Fibroblast of lung (primary cell): ENCODE results near the gene PDE4D. TPM values are rescaled to one million over a fixed set of nuclear protein-coding genes. Genes with fewer than 3 reads are reported as not detected.

Experiments
- DNase-seq, 2 donors: peaks; one replicate each; pipeline versions ENCODE4 v3.0.0 to v3.0.0-alpha.2; 2010; ENCODE audit warnings: low read depth in 2 of 2
- H2AFZ ChIP-seq: 2 replicates; pipeline ENCODE4 v1.5.1; 2012; ENCODE audit warnings: low read length, control low read depth, inconsistent platforms
- H3K27ac ChIP-seq: 2 replicates; pipeline ENCODE4 v1.5.1; 2011; ENCODE audit warnings: low read length, control low read depth; ENCODE audit not compliant: insufficient read depth
- H3K27me3 ChIP-seq: 2 replicates; pipeline ENCODE4 v1.5.1; 2011; ENCODE audit warnings: mild to moderate bottlenecking, low read length; ENCODE audit not compliant: control insufficient read depth, insufficient read depth
- H3K36me3 ChIP-seq: 2 replicates; pipeline ENCODE4 v1.5.1; 2011; ENCODE audit warnings: low read length; ENCODE audit not compliant: control insufficient read depth, insufficient read depth
- H3K4me1 ChIP-seq: 2 replicates; pipeline ENCODE4 v1.5.1; 2011; ENCODE audit warnings: low read length; ENCODE audit not compliant: control insufficient read depth, insufficient read depth; ENCODE audit errors: extremely low read depth
- H3K4me2 ChIP-seq: 2 replicates; pipeline ENCODE4 v1.5.1; 2011; ENCODE audit warnings: low read length, control low read depth; ENCODE audit not compliant: insufficient read depth; ENCODE audit errors: extremely low read depth
- H3K4me3 ChIP-seq, 4 experiments: fragments of 200-600 bp in 1 of 4; sonication (generic) in 1 of 4; replicated peaks in 1 of 4; 2 replicates each; pipeline ENCODE4 v1.5.1; 2011 to 2016; ENCODE audit warnings: low read length in 4 of 4, low read depth in 3 of 4, mild to moderate bottlenecking in 3 of 4, control low read depth in 2 of 4, inconsistent platforms in 1 of 4, mixed read lengths in 1 of 4; ENCODE audit not compliant: insufficient read depth in 1 of 4; ENCODE audit errors: control extremely low read depth in 1 of 4
- H3K79me2 ChIP-seq: 2 replicates; pipeline ENCODE4 v1.5.1; 2012; ENCODE audit warnings: mild to moderate bottlenecking, low read length, inconsistent platforms; ENCODE audit not compliant: control insufficient read depth, insufficient read depth
- H3K9ac ChIP-seq: 2 replicates; pipeline ENCODE4 v1.5.1; 2011; ENCODE audit warnings: mild to moderate bottlenecking, low read length, control low read depth; ENCODE audit not compliant: insufficient read depth
- H3K9me3 ChIP-seq: 2 replicates; pipeline ENCODE4 v1.5.1; 2012; ENCODE audit warnings: low read depth, low read length; ENCODE audit not compliant: control insufficient read depth, insufficient read depth
- H4K20me1 ChIP-seq: 2 replicates; pipeline ENCODE4 v1.5.1; 2011; ENCODE audit warnings: low read length; ENCODE audit not compliant: control insufficient read depth, insufficient read depth; ENCODE audit errors: extremely low read depth
- EZH2 ChIP-seq: IDR thresholded peaks from 2 replicates; pipeline ENCODE4 v1.5.1; 2012; ENCODE audit warnings: low read length, control low read depth, mild to moderate bottlenecking; ENCODE audit errors: missing control alignments
- polyA plus RNA-seq, 2 donors: library from polyadenylated mRNA; depleted of rRNA in 1 of 2; stranded (reverse) in 1 of 2; unstranded in 1 of 2; fragments of >200 nt; gene quantifications; 2 replicates each; pipeline ENCODE4 v1.2.1, GENCODE V29; 2011 to 2012; ENCODE audit warnings: missing spikeins in 1 of 2
- total RNA-seq: library from RNA; depleted of rRNA; stranded (reverse); fragments of >200 nt; gene quantifications from 2 replicates; pipeline ENCODE4 v1.2.1, GENCODE V29; 2014
- TF ChIP-seq, protein P1 (sequence below), 2 donors: IDR thresholded peaks in 1 of 2; conservative IDR thresholded peaks in 1 of 2; 1 replicate in 1 of 2; 2 replicates in 1 of 2; pipeline ENCODE4 v1.5.1; 2011 to 2012; ENCODE audit warnings: low read length in 2 of 2, control low read depth in 1 of 2, inconsistent platforms in 1 of 2, low read depth in 1 of 2, mild to moderate bottlenecking in 1 of 2

PDE4D gene
- total and polyA plus RNA-seq, 2 donors (not counting 1 experiment from before 2014, with no cell fraction given): 2.1 to 8.3 TPM

DNA sequence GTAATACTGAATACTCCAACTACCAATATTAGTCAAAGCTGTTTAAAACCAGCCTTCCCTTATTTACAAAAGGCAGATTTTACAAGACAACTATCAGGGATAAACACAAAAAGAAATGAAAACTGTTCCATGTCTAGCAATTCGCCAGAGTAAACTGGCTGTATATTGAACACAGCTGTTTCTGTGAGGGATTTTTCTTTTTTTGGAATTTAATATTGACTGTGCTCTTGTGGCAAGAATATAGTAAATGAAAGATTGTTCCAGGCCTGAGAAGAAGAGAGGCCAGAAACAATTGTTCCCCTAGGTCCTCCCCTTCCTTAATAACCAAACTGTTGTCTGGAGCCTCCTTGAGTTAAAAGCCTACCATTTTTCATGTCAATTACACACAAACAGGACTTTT lies 188.6 kb downstream of the PDE4D start:
- Histone ChIP-seq H2AFZ (no peak overlapping the region), H3K27ac (no peak overlapping the region), H3K9me3 (no peaks in the 10 kb centered on the region), H3K79me2 (no peaks in the 10 kb centered on the region), H3K36me3 (no peaks in the 10 kb centered on the region), H4K20me1 (no peaks in the 10 kb centered on the region), H3K4me3 (no peak overlapping the region), H3K4me2 (no peak overlapping the region), H3K9ac (no peak overlapping the region), H3K4me1 (peaks cover under 1% of the 10 kb centered on the region), H3K27me3 (no peaks in the 10 kb centered on the region)
- no peak for TF ChIP-seq EZH2
- DNase-seq: peak in 1 of 2 donors; percentile 41

- Histone ChIP-seq H3K79me2 (no peaks in the 10 kb centered on the region), H3K9me3 (no peaks in the 10 kb centered on the region), H3K27ac (no peak overlapping the region), H3K4me3 (no peak overlapping the region), H3K9ac (no peak overlapping the region), H3K36me3 (no peaks in the 10 kb centered on the region), H3K27me3 (no peaks in the 10 kb centered on the region), H3K4me2 (no peak overlapping the region), H4K20me1 (no peaks in the 10 kb centered on the region), H2AFZ (no peak overlapping the region), H3K4me1 (no peaks in the 10 kb centered on the region)
- TF ChIP-seq, protein P1, sequence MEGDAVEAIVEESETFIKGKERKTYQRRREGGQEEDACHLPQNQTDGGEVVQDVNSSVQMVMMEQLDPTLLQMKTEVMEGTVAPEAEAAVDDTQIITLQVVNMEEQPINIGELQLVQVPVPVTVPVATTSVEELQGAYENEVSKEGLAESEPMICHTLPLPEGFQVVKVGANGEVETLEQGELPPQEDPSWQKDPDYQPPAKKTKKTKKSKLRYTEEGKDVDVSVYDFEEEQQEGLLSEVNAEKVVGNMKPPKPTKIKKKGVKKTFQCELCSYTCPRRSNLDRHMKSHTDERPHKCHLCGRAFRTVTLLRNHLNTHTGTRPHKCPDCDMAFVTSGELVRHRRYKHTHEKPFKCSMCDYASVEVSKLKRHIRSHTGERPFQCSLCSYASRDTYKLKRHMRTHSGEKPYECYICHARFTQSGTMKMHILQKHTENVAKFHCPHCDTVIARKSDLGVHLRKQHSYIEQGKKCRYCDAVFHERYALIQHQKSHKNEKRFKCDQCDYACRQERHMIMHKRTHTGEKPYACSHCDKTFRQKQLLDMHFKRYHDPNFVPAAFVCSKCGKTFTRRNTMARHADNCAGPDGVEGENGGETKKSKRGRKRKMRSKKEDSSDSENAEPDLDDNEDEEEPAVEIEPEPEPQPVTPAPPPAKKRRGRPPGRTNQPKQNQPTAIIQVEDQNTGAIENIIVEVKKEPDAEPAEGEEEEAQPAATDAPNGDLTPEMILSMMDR (conservative IDR thresholded peaks at IDR 0.05 in 1 of 2, IDR thresholded peaks at IDR 0.05 in 1 of 2; ENCODE audit: low read depth in 1 of 2, low read length in 2 of 2): no peak
- no peak for TF ChIP-seq EZH2
- DNase-seq: no peak
Measured at GRCh38 chr5:59703789-59704188, 189.7 kb downstream of the PDE4D start.

DNA sequence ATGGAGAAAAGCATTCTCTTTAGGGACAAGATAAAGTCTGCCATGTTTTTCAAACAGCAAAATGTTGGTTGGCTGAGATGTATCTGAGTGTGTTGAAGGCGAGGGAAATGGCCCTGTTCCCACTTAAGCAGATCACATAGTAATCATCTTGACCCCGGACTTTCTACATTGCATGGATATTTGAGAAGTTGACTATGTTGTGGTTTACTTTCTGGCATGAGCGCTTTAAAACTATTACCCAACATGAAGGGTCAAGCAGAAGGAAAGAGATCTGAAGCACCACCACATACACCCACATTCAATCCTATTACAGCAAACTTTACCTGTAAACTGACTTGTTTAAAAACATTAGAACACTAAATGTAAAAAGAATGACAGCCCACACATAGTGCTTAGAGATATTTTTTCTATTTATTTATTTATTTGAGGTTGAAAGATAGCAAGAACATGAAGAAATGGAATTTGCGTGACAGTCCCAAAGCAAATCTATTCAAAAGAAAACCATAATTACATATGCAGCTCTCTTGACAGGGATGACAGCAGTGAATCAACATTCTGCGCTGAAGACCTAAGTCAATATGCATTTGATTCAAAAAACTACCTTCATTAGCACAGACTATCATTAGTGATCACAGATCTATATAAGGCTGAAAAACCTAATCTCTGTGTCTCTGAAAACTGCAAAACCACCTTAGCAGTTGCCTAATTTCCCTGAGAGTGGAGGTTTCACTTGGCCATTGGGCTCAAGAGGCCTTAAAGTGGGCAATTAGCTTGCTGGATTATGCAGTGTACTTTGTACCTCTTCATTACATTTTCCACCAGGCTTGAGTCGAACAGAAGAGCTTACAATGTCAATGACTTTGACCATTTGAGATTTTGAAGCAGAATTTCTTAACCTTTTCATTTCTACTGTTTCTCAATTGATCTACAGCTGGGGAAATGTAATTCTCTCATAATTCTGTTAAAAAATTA lies 195.0 kb downstream of the PDE4D start:
- TF ChIP-seq EZH2: no peak
- TF ChIP-seq, protein P1 (conservative IDR thresholded peaks at IDR 0.05 in 1 of 2, IDR thresholded peaks at IDR 0.05 in 1 of 2; ENCODE audit: low read depth in 1 of 2, low read length in 2 of 2): no peak
- H3K27me3 ChIP-seq: no peaks in the 10 kb centered on the region
- no peak overlapping the region for H3K4me2 ChIP-seq
- no peak overlapping the region for H3K4me3 ChIP-seq
- H3K36me3 ChIP-seq: no peaks in the 10 kb centered on the region
- H3K9ac ChIP-seq: no peak overlapping the region
- H3K9me3 ChIP-seq: no peaks in the 10 kb centered on the region
- no peak overlapping the region for H2AFZ ChIP-seq
- no peak overlapping the region for H3K27ac ChIP-seq
- DNase-seq: peak; percentile 64 to 75
- H3K4me1 ChIP-seq: no peaks in the 10 kb centered on the region
- no peaks in the 10 kb centered on the region for H3K79me2 ChIP-seq
- H4K20me1 ChIP-seq: no peaks in the 10 kb centered on the region
